Endothelial cell of umbilical vein (primary cell): ENCODE measurements around the gene DUSP6. TPM values are rescaled to one million over a fixed set of nuclear protein-coding genes. Genes with fewer than 3 reads are reported as not detected.

Experiments
- BruUV-seq: library from RNA; stranded (reverse); fragments of 400-500 nt; replicated peaks from 2 replicates; lab custom pipeline; 2021; lab: Mats Ljungman, UMichigan
- CTCF ChIA-PET: fragments of 300-600, 350-600 bp; sonication (Branson Sonifier 250); formaldehyde crosslinking; loops from one replicate; lab custom pipeline; 2021; ENCODE audit warnings: antibody characterized with exemption, inconsistent platforms; lab: Charles Lee
- POLR2A ChIA-PET: fragments of 300-600, 350-600 bp; sonication (Branson Sonifier 250); formaldehyde crosslinking; loops from one replicate; lab custom pipeline; 2021; ENCODE audit warnings: antibody characterized with exemption, inconsistent platforms; lab: Charles Lee
- DNase-seq: peaks from one replicate; pipeline ENCODE4 v3.0.0-alpha.2; 2011; ENCODE audit warnings: low read depth, low spot score
- FAIRE-seq: peaks from 2 replicates; lab custom pipeline; 2011; peaks lifted over from hg19 to GRCh38; lab: Jason Lieb, UNC
- H2AFZ ChIP-seq: 2 replicates; pipeline ENCODE4 v1.6.0; 2012; ENCODE audit warnings: low read depth, low read length, control low read depth, inconsistent platforms
- H3K27ac ChIP-seq: 2 replicates; pipeline ENCODE4 v1.5.1; 2011; ENCODE audit warnings: low read depth, mild to moderate bottlenecking, control low read depth, low read length, moderate library complexity; ENCODE audit not compliant: insufficient read depth
- H3K27me3 ChIP-seq, 2 experiments: 2 replicates each; pipeline versions ENCODE4 v1.6.0 to v1.6.1; 2011; ENCODE audit warnings: low read length in 2 of 2, mixed read lengths in 1 of 2; ENCODE audit not compliant: control insufficient read depth in 2 of 2, insufficient read depth in 2 of 2
- H3K36me3 ChIP-seq, 2 experiments: 2 replicates in 1 of 2; 3 replicates in 1 of 2; pipeline ENCODE4 v1.5.1; 2011; ENCODE audit warnings: low read length in 2 of 2, mild to moderate bottlenecking in 1 of 2, moderate library complexity in 1 of 2; ENCODE audit not compliant: control insufficient read depth in 2 of 2, insufficient read depth in 2 of 2; ENCODE audit errors: extremely low read depth in 1 of 2
- H3K4me1 ChIP-seq: 3 replicates; pipeline ENCODE4 v1.5.1; 2011; ENCODE audit warnings: mild to moderate bottlenecking, low read length; ENCODE audit not compliant: control insufficient read depth, insufficient read depth; ENCODE audit errors: extremely low read depth
- H3K4me2 ChIP-seq: 2 replicates; pipeline ENCODE4 v1.6.1; 2011; ENCODE audit warnings: low read length, control low read depth, mixed read lengths; ENCODE audit not compliant: insufficient read depth
- H3K4me3 ChIP-seq, 3 experiments: fragments of 200-600 bp in 1 of 3; sonication (generic), shearing (Covaris generic) in 1 of 3; replicated peaks in 1 of 3; 2 replicates each; pipeline ENCODE4 v1.5.1; 2011 to 2016; ENCODE audit warnings: control low read depth in 3 of 3, low read length in 3 of 3, mild to moderate bottlenecking in 2 of 3, inconsistent platforms in 1 of 3, low read depth in 1 of 3, moderate library complexity in 1 of 3; ENCODE audit not compliant: insufficient read depth in 1 of 3
- H3K79me2 ChIP-seq: 2 replicates; pipeline ENCODE4 v1.6.0; 2012; ENCODE audit warnings: low read length, inconsistent platforms; ENCODE audit not compliant: control insufficient read depth, insufficient read depth
- H3K9ac ChIP-seq: replicated peaks from 2 replicates; pipeline ENCODE3; 2011; ENCODE audit warnings: low read length, control low read depth; ENCODE audit not compliant: insufficient read depth; ENCODE audit errors: extremely low read depth
- H3K9me1 ChIP-seq: replicated peaks from 3 replicates; pipeline ENCODE4 v1.6.0; 2011; ENCODE audit warnings: mild to moderate bottlenecking, low read length; ENCODE audit not compliant: control insufficient read depth, insufficient read depth; ENCODE audit errors: extremely low read depth
- H3K9me3 ChIP-seq: replicated peaks from 2 replicates; pipeline ENCODE4 v1.5.1; 2012; ENCODE audit warnings: low read length, inconsistent platforms; ENCODE audit not compliant: control insufficient read depth, insufficient read depth
- H4K20me1 ChIP-seq: replicated peaks from 2 replicates; pipeline ENCODE3; 2011; ENCODE audit warnings: mild to moderate bottlenecking, low read length; ENCODE audit not compliant: control insufficient read depth, insufficient read depth; ENCODE audit errors: extremely low read depth
- CTCF ChIP-seq, 2 donors: IDR thresholded peaks; 1 replicate in 1 of 2; 2 replicates in 1 of 2; pipeline ENCODE4 v1.5.1; 2011; ENCODE audit warnings: low read length in 2 of 2, mild to moderate bottlenecking in 2 of 2, moderate library complexity in 2 of 2, control low read depth in 1 of 2, inconsistent platforms in 1 of 2, low read depth in 1 of 2; ENCODE audit not compliant: insufficient read depth in 1 of 2; ENCODE audit errors: extremely low read depth in 1 of 2
- EZH2 ChIP-seq: IDR thresholded peaks from 2 replicates; pipeline ENCODE4 v1.6.1; 2012; ENCODE audit warnings: borderline replicate concordance, low read depth, mild to moderate bottlenecking, moderate library complexity, low read length, inconsistent platforms; ENCODE audit not compliant: severe bottlenecking
- FOS ChIP-seq: IDR thresholded peaks from 2 replicates; pipeline ENCODE4 v1.6.1; 2011; ENCODE audit warnings: mild to moderate bottlenecking, low read length, moderate library complexity, borderline replicate concordance; ENCODE audit not compliant: insufficient read depth
- GATA2 ChIP-seq: IDR thresholded peaks from 2 replicates; pipeline ENCODE4 v1.7.0; 2011; ENCODE audit warnings: low read depth, mild to moderate bottlenecking, moderate library complexity, mixed read lengths, low read length; ENCODE audit not compliant: insufficient read length, insufficient read depth
- JUN ChIP-seq: IDR thresholded peaks from 2 replicates; pipeline ENCODE4 v1.6.1; 2011; ENCODE audit warnings: borderline replicate concordance, low read depth; ENCODE audit not compliant: insufficient read length, insufficient read depth
- MAX ChIP-seq: IDR thresholded peaks from 2 replicates; pipeline ENCODE4 v1.6.1; 2011; ENCODE audit not compliant: insufficient read depth, insufficient read length
- MYC ChIP-seq: IDR thresholded peaks from one replicate; pipeline ENCODE4 v1.6.1; 2011; ENCODE audit warnings: mild to moderate bottlenecking, low read depth, low read length
- POLR2A ChIP-seq: IDR thresholded peaks from 2 replicates; pipeline ENCODE4 v1.6.1; 2012; ENCODE audit warnings: low read depth, mild to moderate bottlenecking, control low read depth, low read length
- POLR2AphosphoS5 ChIP-seq: IDR thresholded peaks from 2 replicates; pipeline ENCODE4 v1.6.1; 2012; ENCODE audit warnings: low read depth, mild to moderate bottlenecking, control low read depth, low read length, moderate library complexity; ENCODE audit not compliant: insufficient read depth
- dilution Hi-C: fragments of 300-500 bp; cut with MboI; formaldehyde crosslinking; loops from one replicate; pipeline ENCODE4 v1.15.0; 2019; ENCODE audit warnings: low sequenced_read_pairs; ENCODE audit not compliant: extremely low pct_ligation_motif_present
- intact Hi-C: fragments of 100-400 bp; cut with micrococcal nuclease; formaldehyde crosslinking; loops from one replicate; pipeline ENCODE4 v1.10.0; 2022
- polyA plus RNA-seq, 4 experiments: library from polyadenylated mRNA; depleted of rRNA in 3 of 4; stranded (reverse) in 3 of 4; unstranded in 1 of 4; fragments of >200 nt; gene quantifications; 2 replicates each; pipeline versions ENCODE4 v1.2.1 to v1.2.3, GENCODE V29; 2011 to 2012; ENCODE audit warnings: missing spikeins in 1 of 4
- total RNA-seq: library from RNA; stranded (reverse); gene quantifications from 2 replicates; pipeline ENCODE4 v1.2.3, GENCODE V29; 2021

The DUSP6 gene
- total and polyA plus RNA-seq, 2 donors (not counting 3 experiments of a cell fraction or from before 2014, with no cell fraction given): 148 to 149 TPM

- POLR2A ChIA-PET: interaction anchor here (2.0 kb wide), 1 partner anchor 38 kb away, joined by 10 read pairs; the partner anchor contains the start of gene DUSP6
- Histone ChIP-seq H3K9ac (peak overlapping the region; percentile 54), H3K27ac (peak overlapping the region; percentile 80), H3K9me3 (no peaks in the 10 kb centered on the region), H3K36me3 (no peaks in the 10 kb centered on the region), H4K20me1 (no peaks in the 10 kb centered on the region), H3K27me3 (no peaks in the 10 kb centered on the region), H3K9me1 (no peaks in the 10 kb centered on the region), H3K79me2 (no peaks in the 10 kb centered on the region), H3K4me1 (peaks cover 33% of the 10 kb centered on the region), H2AFZ (no peak overlapping the region), H3K4me2 (peak overlapping the region; percentile 58), H3K4me3 (peak overlapping the region in 1 of 3 experiments; percentile 6)
- TF ChIP-seq JUN (peak; percentile 16), GATA2 (peak; percentile 78), CTCF (IDR thresholded peaks at IDR 0.05; ENCODE audit: extremely low read depth in 1 of 2, insufficient read depth in 1 of 2, low read depth in 1 of 2, low read length in 2 of 2) (no peak), MYC (no peak), POLR2AphosphoS5 (no peak), EZH2 (no peak), FOS (peak; percentile 25), POLR2A (no peak), MAX (no peak)
- CTCF ChIA-PET: interaction anchor here (1.2 to 1.9 kb wide), 4 partner anchors 9 to 72 kb away, joined by 3 to 8 read pairs (median 4); partner anchors contain the start of gene DUSP6
- DNase-seq (peak; percentile 89), FAIRE-seq (peak; percentile 92)
- intact Hi-C loops: loop anchor here (1.0 to 5.0 kb wide), 4 partner anchors 14 to 1272 kb away; partner anchors contain the start of gene DUSP6
- dilution Hi-C loops: no loop called here
- TSS peak; percentile 49 for BruUV-seq
Observed at GRCh38 chr12:89389755-89390661, 37.7 kb upstream of the DUSP6 start.
